NCI-H345 (cell line): ENCODE data around the gene C1orf174.
A peak's percentile ranks its signal among the peaks of the same experiment; 100 is the strongest.

Experiments
- DNase-seq: peaks from one replicate; lab custom pipeline; 2025; lab: John Stamatoyannopoulos, UW

C1orf174 gene

GRCh38 chr1:3909615-3910014, 9.5 kb upstream of the C1orf174 start:
- DNase-seq = peak; percentile 26

GRCh38 chr1:3908886-3909517, 8.9 kb upstream of the C1orf174 start:
- no peak for DNase-seq

GRCh38 chr1:3907621-3908165, 7.6 kb upstream of the C1orf174 start:
- DNase-seq = no peak

GRCh38 chr1:3907031-3907534, 7.0 kb upstream of the C1orf174 start:
- peak; percentile 11 for DNase-seq

GRCh38 chr1:3906672-3907020, 6.6 kb upstream of the C1orf174 start:
- no peak for DNase-seq

GRCh38 chr1:3905953-3906671, 6.0 kb upstream of the C1orf174 start:
- peak; percentile 62 for DNase-seq

GRCh38 chr1:3905266-3905952, 5.3 kb upstream of the C1orf174 start:
- no peak for DNase-seq

- DNase-seq = no peak
These were observed 4.7 kb upstream of the C1orf174 start for GRCh38 chr1:3904843-3905185.

GRCh38 chr1:3904006-3904842, 4.2 kb upstream of the C1orf174 start:
- peak; percentile 41 for DNase-seq

- peak; percentile 89 for DNase-seq
These were observed 3.3 kb upstream of the C1orf174 start for GRCh38 chr1:3903141-3904005.

GRCh38 chr1:3902571-3903091, 2.6 kb upstream of the C1orf174 start:
- DNase-seq = peak; percentile 54

GRCh38 chr1:3902111-3902511, 2.0 kb upstream of the C1orf174 start:
- no peak for DNase-seq

- peak; percentile 94 for DNase-seq
These were observed 977 bp upstream of the C1orf174 start for GRCh38 chr1:3900969-3901529.

GRCh38 chr1:3899754-3900149, 320 bp downstream of the C1orf174 start:
- no peak for DNase-seq

GRCh38 chr1:3898994-3899753, 898 bp downstream of the C1orf174 start:
- peak; percentile 19 for DNase-seq

GRCh38 chr1:3898475-3898735, 1.7 kb downstream of the C1orf174 start:
- DNase-seq = no peak

- DNase-seq = no peak
These were observed 3.6 kb downstream of the C1orf174 start for GRCh38 chr1:3896396-3897000.

GRCh38 chr1:3895951-3896325, 4.1 kb downstream of the C1orf174 start:
- no peak for DNase-seq

- no peak for DNase-seq
These were observed 4.7 kb downstream of the C1orf174 start for GRCh38 chr1:3895279-3895950.
